AG10803 (cell line): ENCODE measurements around the gene MYOM3.

ENCODE experiments used
- DNase-seq: peaks from one replicate; pipeline ENCODE4 v3.0.0; 2010; ENCODE audit warnings: low read depth
- H3K4me3 ChIP-seq: 2 replicates; pipeline ENCODE4 v1.5.1; 2011; ENCODE audit warnings: mild to moderate bottlenecking, low read length, control low read depth
- TF ChIP-seq, protein P1 (sequence below): conservative IDR thresholded peaks from 2 replicates; pipeline ENCODE4 v1.5.1; 2011; ENCODE audit warnings: mild to moderate bottlenecking, low read length, control low read depth, inconsistent platforms

Gene MYOM3

GRCh38 chr1:24096739-24097103, 15.2 kb downstream of the MYOM3 start:
- no peak for DNase-seq
- no peak overlapping the region for H3K4me3 ChIP-seq
- TF ChIP-seq, protein P1, sequence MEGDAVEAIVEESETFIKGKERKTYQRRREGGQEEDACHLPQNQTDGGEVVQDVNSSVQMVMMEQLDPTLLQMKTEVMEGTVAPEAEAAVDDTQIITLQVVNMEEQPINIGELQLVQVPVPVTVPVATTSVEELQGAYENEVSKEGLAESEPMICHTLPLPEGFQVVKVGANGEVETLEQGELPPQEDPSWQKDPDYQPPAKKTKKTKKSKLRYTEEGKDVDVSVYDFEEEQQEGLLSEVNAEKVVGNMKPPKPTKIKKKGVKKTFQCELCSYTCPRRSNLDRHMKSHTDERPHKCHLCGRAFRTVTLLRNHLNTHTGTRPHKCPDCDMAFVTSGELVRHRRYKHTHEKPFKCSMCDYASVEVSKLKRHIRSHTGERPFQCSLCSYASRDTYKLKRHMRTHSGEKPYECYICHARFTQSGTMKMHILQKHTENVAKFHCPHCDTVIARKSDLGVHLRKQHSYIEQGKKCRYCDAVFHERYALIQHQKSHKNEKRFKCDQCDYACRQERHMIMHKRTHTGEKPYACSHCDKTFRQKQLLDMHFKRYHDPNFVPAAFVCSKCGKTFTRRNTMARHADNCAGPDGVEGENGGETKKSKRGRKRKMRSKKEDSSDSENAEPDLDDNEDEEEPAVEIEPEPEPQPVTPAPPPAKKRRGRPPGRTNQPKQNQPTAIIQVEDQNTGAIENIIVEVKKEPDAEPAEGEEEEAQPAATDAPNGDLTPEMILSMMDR, result no peak

DNA sequence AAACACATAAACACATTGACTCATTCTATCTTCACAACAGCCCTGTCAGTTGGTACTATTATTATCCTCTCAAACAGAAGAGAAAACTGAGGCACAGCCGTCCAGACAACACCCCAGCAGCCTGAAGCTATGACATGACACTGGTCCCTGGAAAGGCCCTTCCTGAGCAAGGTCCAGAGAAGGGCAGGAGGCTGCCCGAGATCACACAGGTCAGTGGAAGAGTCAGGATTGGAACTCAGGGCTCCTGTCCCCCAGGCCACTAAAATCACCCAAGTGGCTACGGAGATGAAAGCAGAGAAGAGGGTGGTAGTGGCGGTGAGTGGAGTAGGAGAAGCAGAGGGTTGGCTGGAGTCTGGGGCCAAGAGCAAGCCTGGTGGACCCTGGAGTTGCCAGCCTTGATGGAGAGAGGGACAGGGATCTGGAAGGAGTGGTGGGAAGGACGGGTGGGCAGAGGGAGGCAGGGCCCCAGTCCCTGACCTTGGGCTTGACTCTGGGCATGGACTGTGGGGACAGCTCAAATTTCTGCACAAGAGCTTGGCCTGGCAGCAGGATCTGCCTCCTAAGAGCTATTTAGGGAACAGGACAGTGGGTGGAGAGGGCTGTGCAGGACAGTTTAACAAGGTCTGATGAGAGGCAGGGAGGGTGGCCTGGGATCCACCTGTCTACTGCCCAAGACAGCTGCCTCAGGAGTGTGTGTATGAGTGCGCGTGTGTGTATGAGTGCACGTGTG, 15.8 kb downstream of the MYOM3 start:
- TF ChIP-seq, protein P1, result no peak
- DNase-seq, result no peak
- H3K4me3 ChIP-seq, result no peak overlapping the region

- no peak for DNase-seq
- TF ChIP-seq, protein P1, result no peak
- H3K4me3 ChIP-seq, result no peak overlapping the region
Observed at GRCh38 chr1:24095140-24095859, 16.6 kb downstream of the MYOM3 start.

- H3K4me3 ChIP-seq, result no peak overlapping the region
- TF ChIP-seq, protein P1, result no peak
- DNase-seq, result no peak
Observed at GRCh38 chr1:24094554-24094953, 17.4 kb downstream of the MYOM3 start.

DNA sequence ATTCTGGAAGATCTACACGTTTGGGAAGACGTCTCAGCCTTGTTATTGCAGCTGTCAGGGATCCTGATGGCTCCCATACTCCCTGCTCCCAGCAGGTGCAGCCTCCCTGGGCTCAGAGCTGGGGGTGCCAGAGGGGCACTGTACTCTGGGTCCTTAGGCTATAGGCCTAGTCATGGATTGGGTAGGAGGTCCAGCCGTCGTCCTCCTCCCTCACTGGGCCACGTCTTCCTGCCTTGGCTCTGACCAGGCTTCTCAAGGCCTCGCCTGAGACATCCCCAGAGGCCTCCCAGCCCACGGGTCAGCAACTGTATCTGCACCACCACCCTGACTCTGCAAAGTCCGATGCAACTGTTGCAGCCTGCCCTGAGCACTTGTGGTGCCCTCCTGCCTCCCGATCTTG, 18.2 kb downstream of the MYOM3 start:
- no peak for DNase-seq
- TF ChIP-seq, protein P1, result no peak

DNA sequence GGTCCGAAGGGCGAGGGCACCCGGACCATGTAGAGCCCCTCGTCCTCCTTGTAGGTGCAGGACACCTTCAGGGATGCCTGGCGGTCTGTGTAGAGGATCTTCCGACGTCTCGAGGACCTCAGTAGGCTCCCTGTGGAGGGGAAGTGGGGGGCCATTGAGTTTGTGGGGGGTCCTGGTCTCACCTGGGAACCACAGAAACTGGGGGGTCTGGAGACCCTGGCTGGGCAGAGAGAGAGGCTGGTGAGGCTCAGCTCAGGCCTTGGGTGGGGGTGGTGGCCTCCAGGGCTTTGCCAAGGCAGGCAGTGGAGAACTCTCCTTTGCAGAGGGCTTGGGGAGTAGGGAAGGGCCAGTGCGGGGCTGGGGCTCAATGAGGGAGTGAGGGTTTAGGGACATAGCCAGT, 19.0 kb downstream of the MYOM3 start:
- TF ChIP-seq, protein P1, result no peak
- H3K4me3 ChIP-seq, result no peak overlapping the region
- DNase-seq, result no peak

More for the DNA sequence above, 18.2 kb downstream of the MYOM3 start:
- no peak overlapping the region for H3K4me3 ChIP-seq

- TF ChIP-seq, protein P1, result no peak
- no peak overlapping the region for H3K4me3 ChIP-seq
- no peak for DNase-seq
Observed at GRCh38 chr1:24091971-24092482, 19.9 kb downstream of the MYOM3 start.
